Measurements from ENCODE around the gene ALKBH4. TPM values are rescaled to one million over a fixed set of nuclear protein-coding genes. Genes with fewer than 3 reads are reported as not detected.

The ALKBH4 gene
- total and polyA plus RNA-seq, 2 donors (not counting 3 experiments of a cell fraction or from before 2014, with no cell fraction given): 5.3 to 10.8 TPM

DNA sequence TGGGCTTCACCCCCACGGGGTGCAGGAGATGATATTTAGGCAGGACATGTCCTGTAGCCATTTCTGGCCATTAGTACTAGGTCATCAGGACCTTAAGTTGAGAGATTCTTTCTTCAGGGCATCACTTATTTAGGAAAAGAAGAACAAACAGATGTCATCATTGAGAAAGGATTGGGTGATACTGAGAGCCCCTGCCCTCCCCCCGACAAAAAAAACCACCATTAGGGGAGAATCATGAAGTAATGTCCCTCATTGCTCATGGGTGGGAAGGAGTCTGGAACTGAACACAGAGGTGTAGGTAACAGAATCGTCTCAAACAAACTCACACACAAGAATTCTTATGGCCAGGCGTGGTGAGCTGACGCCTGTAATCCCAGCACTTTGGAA is 37.7 kb downstream of the ALKBH4 start:
- intact Hi-C loops (cut with micrococcal nuclease) (no loop called here), dilution Hi-C loops (cut with MboI; ENCODE audit: extremely low pct_ligation_motif_present, low sequenced_read_pairs) (no loop called here)
- H3K4me3 ChIP-seq (replicated peaks in 1 of 3; ENCODE audit: insufficient read depth in 1 of 3, low read depth in 1 of 3, low read length in 3 of 3): no peak overlapping the region
- H3K27ac ChIP-seq (ENCODE audit: insufficient read depth, low read depth, low read length): no peak overlapping the region
- no peaks in the 10 kb centered on the region for H4K20me1 ChIP-seq (replicated peaks; ENCODE audit: control insufficient read depth, extremely low read depth, insufficient read depth, low read length)
- no peak overlapping the region for H2AFZ ChIP-seq (ENCODE audit: low read depth, low read length)
- DNase-seq (ENCODE audit: low read depth, low spot score): no peak
- ChIA-PET CTCF (no interaction called here), POLR2A (no interaction called here)
- no peaks in the 10 kb centered on the region for H3K27me3 ChIP-seq (ENCODE audit: control insufficient read depth in 2 of 2, insufficient read depth in 2 of 2, low read length in 2 of 2)
- H3K9ac ChIP-seq (replicated peaks; ENCODE audit: extremely low read depth, insufficient read depth, low read length): no peak overlapping the region
- no peaks in the 10 kb centered on the region for H3K9me1 ChIP-seq (replicated peaks; ENCODE audit: control insufficient read depth, extremely low read depth, insufficient read depth, low read length)
- no peak for FAIRE-seq
- TF ChIP-seq JUN (IDR thresholded peaks at IDR 0.05; ENCODE audit: borderline replicate concordance, insufficient read depth, insufficient read length, low read depth) (no peak), CTCF (IDR thresholded peaks at IDR 0.05; ENCODE audit: extremely low read depth in 1 of 2, insufficient read depth in 1 of 2, low read depth in 1 of 2, low read length in 2 of 2) (no peak), MYC (IDR thresholded peaks at IDR 0.05; ENCODE audit: low read depth, low read length) (no peak), POLR2AphosphoS5 (IDR thresholded peaks at IDR 0.05; ENCODE audit: insufficient read depth, low read depth, low read length) (no peak), GATA2 (IDR thresholded peaks at IDR 0.05; ENCODE audit: insufficient read depth, insufficient read length, low read depth, low read length) (no peak), MAX (IDR thresholded peaks at IDR 0.05; ENCODE audit: insufficient read depth, insufficient read length) (no peak), EZH2 (IDR thresholded peaks at IDR 0.05; ENCODE audit: borderline replicate concordance, low read depth, low read length, severe bottlenecking) (no peak), FOS (IDR thresholded peaks at IDR 0.05; ENCODE audit: borderline replicate concordance, insufficient read depth, low read length) (no peak), POLR2A (IDR thresholded peaks at IDR 0.05; ENCODE audit: low read depth, low read length) (no peak)
- no peaks in the 10 kb centered on the region for H3K4me1 ChIP-seq (ENCODE audit: control insufficient read depth, extremely low read depth, insufficient read depth, low read length)
- H3K79me2 ChIP-seq (ENCODE audit: control insufficient read depth, insufficient read depth, low read length): no peaks in the 10 kb centered on the region
- no peak overlapping the region for H3K4me2 ChIP-seq (ENCODE audit: insufficient read depth, low read length)
- no TSS peak for BruUV-seq (replicated peaks)
- no peaks in the 10 kb centered on the region for H3K9me3 ChIP-seq (replicated peaks; ENCODE audit: control insufficient read depth, insufficient read depth, low read length)
- peaks cover 0 to 23% of the 10 kb centered on the region in 2 experiments for H3K36me3 ChIP-seq (ENCODE audit: control insufficient read depth in 2 of 2, extremely low read depth in 1 of 2, insufficient read depth in 2 of 2, low read length in 2 of 2)

Measured in endothelial cell of umbilical vein (primary cell).